Transverse colon (tissue), 4 donors: ENCODE data around the gene CNDP2. TPM values are rescaled to one million over a fixed set of nuclear protein-coding genes. Genes with fewer than 3 reads are reported as not detected.
A peak's percentile ranks its signal among the peaks of the same experiment; 100 is the strongest.

ENCODE experiments used
- DNase-seq: peaks from one replicate; pipeline ENCODE4 v3.0.0-alpha.2; 2019
- H3K27ac ChIP-seq, 4 donors: fragments of 200-600 bp; sonication (generic); 2 replicates each; pipeline ENCODE4 v1.5.1; 2016 to 2018; ENCODE audit warnings: inconsistent platforms in 4 of 4
- H3K27me3 ChIP-seq: fragments of 200-600 bp; sonication (generic); 2 replicates; pipeline ENCODE4 v1.5.1; 2017; ENCODE audit warnings: inconsistent platforms
- H3K36me3 ChIP-seq, 4 donors: fragments of 200-600 bp; sonication (generic); 2 replicates each; pipeline ENCODE4 v1.5.1; 2017 to 2019; ENCODE audit warnings: inconsistent platforms in 4 of 4
- H3K4me1 ChIP-seq, 4 donors: fragments of 200-600 bp; sonication (generic); 2 replicates each; pipeline ENCODE4 v1.5.1; 2017 to 2020; ENCODE audit warnings: inconsistent platforms in 4 of 4
- H3K4me3 ChIP-seq, 4 donors: fragments of 200-600 bp; sonication (generic); 1 replicate in 1 of 4; 2 replicates in 3 of 4; pipeline versions ENCODE4 v1.5.1 to v1.6.1; 2017 to 2019; ENCODE audit warnings: inconsistent platforms in 4 of 4
- H3K9me3 ChIP-seq, 2 donors: fragments of 200-600 bp; sonication (generic); 2 replicates each; pipeline ENCODE4 v1.5.1; 2017 to 2019; ENCODE audit warnings: inconsistent platforms in 2 of 2
- EP300 ChIP-seq: sonication (generic); formaldehyde crosslinking; IDR thresholded peaks from one replicate; pipeline ENCODE4 v1.6.1; 2017; ENCODE audit warnings: antibody characterized with exemption, low read depth
- POLR2A ChIP-seq: fragments of 450-650 bp; IDR thresholded peaks from one replicate; pipeline ENCODE4 v1.6.1; 2016; ENCODE audit warnings: antibody characterized with exemption, mild to moderate bottlenecking, moderate library complexity
- POLR2AphosphoS5 ChIP-seq, 3 donors: sonication (generic); formaldehyde crosslinking; IDR thresholded peaks; one replicate each; pipeline ENCODE4 v1.6.1; 2016; ENCODE audit warnings: antibody characterized with exemption in 3 of 3
- WGBS, 2 donors: methylation state at CpG; one replicate each; pipeline ENCODE4 v1.1.5; 2018; ENCODE audit warnings: low coverage in 1 of 2; 5-methylcytosine and 5-hydroxymethylcytosine counted together
- in situ Hi-C, 4 donors: fragments of 200-750 bp; cut with MboI; loops; one replicate each; pipeline versions ENCODE4 v1.15.0 to v1.15.1; 2017; ENCODE audit warnings: low sequenced_read_pairs in 3 of 4, low pct_ligation_motif_present in 1 of 4, low pct_unique_long_range_greater_than_20kb in 1 of 4
- intact Hi-C: fragments of 100-400 bp; cut with DNase I; formaldehyde crosslinking; loops from one replicate; pipeline ENCODE4 v1.15.1; 2023; ENCODE audit warnings: low total_unique reads
- total RNA-seq, 4 donors: library from RNA; depleted of rRNA; stranded (reverse); fragments of >200 nt; gene quantifications; one replicate each; pipeline ENCODE4 v1.1.0, GENCODE V29; 2016
- TF ChIP-seq, protein P1 (sequence below), 5 experiments: fragments of 200-600 bp in 3 of 5; fragments of 450-650 bp in 2 of 5; sonication (generic) in 3 of 5; IDR thresholded peaks; 1 replicate in 2 of 5; 2 replicates in 3 of 5; pipeline ENCODE4 v1.5.1; 2016 to 2017; ENCODE audit warnings: antibody characterized with exemption in 5 of 5, inconsistent platforms in 3 of 5, mild to moderate bottlenecking in 2 of 5, moderate library complexity in 1 of 5

Gene CNDP2
- total RNA-seq, 4 donors from 2014 or later: 143 to 284 (median 155) TPM

DNA sequence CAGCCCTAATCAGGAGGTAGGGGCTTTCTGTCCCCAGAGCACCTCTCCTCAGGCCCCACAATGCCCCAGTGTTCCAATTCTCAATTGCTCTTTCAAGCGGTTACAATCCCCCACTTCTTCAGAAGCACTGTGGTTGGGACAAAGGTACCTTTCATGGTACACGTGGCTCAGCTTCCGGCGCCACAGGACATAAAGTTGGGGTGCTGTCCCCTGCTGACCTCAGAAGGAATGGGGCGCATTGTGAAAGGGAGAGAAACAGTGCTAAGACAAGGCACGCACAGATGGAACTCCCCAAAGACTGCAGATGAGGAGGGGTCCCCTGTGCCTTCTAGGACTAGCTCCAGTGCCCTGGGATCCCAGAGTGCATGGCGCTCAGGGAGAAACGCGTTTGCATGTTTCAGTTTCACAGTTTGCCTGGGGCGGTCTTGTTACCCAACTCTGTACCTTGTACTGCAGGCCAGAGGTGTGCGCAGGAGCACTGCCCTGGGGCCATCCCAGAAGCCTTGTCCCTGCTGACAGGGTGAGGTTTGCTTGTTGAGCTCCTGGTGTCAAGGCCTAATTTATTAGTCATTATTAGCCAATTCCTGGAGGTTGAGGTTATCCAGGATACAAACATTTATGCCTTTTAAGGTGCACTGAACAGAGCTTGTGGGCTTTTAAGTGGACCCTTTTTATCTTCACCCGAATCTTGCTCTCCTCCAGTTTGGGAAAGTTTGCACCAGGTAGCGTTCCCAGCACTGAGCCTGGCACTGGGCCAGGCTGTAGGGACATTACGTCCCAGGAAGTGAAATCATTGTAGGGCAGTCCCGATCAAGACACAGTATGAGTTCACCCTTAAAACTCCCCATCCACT is 45.8 kb downstream of the CNDP2 start:
- H3K4me3 ChIP-seq: no peak overlapping the region
- in situ Hi-C loops: no loop called here
- peak; percentile 48 for DNase-seq
- H3K36me3 ChIP-seq: no peaks in the 10 kb centered on the region
- no peaks in the 10 kb centered on the region for H3K9me3 ChIP-seq
- intact Hi-C loops: no loop called here
- TF ChIP-seq, protein P1, sequence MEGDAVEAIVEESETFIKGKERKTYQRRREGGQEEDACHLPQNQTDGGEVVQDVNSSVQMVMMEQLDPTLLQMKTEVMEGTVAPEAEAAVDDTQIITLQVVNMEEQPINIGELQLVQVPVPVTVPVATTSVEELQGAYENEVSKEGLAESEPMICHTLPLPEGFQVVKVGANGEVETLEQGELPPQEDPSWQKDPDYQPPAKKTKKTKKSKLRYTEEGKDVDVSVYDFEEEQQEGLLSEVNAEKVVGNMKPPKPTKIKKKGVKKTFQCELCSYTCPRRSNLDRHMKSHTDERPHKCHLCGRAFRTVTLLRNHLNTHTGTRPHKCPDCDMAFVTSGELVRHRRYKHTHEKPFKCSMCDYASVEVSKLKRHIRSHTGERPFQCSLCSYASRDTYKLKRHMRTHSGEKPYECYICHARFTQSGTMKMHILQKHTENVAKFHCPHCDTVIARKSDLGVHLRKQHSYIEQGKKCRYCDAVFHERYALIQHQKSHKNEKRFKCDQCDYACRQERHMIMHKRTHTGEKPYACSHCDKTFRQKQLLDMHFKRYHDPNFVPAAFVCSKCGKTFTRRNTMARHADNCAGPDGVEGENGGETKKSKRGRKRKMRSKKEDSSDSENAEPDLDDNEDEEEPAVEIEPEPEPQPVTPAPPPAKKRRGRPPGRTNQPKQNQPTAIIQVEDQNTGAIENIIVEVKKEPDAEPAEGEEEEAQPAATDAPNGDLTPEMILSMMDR (IDR thresholded peaks at IDR 0.05): no peak
- no peak for TF ChIP-seq POLR2A
- TF ChIP-seq EP300: no peak
- no peak for TF ChIP-seq POLR2AphosphoS5 (IDR thresholded peaks at IDR 0.05)
- peak overlapping the region in 1 of 4 donors; percentile 5 for H3K27ac ChIP-seq
- H3K27me3 ChIP-seq: no peaks in the 10 kb centered on the region
- H3K4me1 ChIP-seq: peaks cover 0 to 5% (median 2%) of the 10 kb centered on the region in 4 donors
- WGBS, 2 donors: 66% methylated on average over 15 of the region's 15 CpGs; no CpG with 5 or more reads in 1 of the 2 donors

DNA sequence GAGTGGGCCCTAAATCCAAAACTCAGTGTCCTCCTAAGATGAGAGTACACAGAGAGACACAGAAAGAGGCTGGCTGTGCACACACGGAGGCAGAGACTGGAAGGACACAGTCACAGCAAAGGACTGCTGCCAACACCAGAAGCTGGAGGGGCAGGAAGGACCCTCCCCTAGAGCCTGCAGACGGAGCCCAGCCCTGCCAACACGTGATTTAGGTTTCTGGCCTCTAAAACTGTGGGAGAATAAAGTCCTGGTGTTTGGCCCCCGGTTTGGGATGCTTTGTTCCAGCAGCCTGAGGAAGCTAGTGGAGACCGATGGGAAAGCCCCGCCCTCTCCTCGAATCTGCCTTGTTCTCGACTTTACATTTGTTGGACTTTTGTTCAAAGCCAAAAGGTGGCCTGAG is 48.7 kb downstream of the CNDP2 start:
- no peak for DNase-seq

DNA sequence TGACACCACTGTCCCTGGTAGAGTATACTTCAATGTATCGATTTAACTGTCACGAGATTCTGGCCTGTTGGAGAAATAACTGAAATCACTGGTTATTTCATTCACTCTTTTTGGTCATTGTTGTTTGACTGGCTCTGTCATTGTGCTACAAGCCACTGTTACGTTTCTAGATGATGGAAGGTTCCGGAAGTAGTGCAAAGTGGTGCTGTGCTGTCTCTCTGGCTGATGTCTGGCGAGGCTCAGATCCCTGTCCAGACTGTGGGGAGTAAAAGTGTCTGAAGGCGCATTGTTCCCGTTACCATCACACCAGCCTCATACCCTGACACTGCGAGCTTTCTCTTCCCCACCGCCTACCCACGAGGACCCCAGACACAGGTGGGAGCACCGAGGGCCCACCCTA is 49.8 kb downstream of the CNDP2 start:
- peaks cover 0 to 10% (median 5%) of the 10 kb centered on the region in 4 donors for H3K4me1 ChIP-seq
- H3K9me3 ChIP-seq: peaks cover 0 to 11% of the 10 kb centered on the region in 2 donors
- WGBS, 2 donors: 91 to 93% methylated on average over 3 to 11 of the region's 11 CpGs
- H3K4me3 ChIP-seq: no peak overlapping the region
- H3K36me3 ChIP-seq: no peaks in the 10 kb centered on the region
- no peak for DNase-seq
- no peak for TF ChIP-seq POLR2AphosphoS5 (IDR thresholded peaks at IDR 0.05)
- TF ChIP-seq, protein P1 (IDR thresholded peaks at IDR 0.05): no peak
- no peak for TF ChIP-seq POLR2A
- TF ChIP-seq EP300: no peak
- H3K27me3 ChIP-seq: no peaks in the 10 kb centered on the region
- intact Hi-C loops (no loop called here), in situ Hi-C loops (no loop called here)
- H3K27ac ChIP-seq: peak overlapping the region in 2 of 4 donors; percentile 21

More for the DNA sequence above, 48.7 kb downstream of the CNDP2 start:
- in situ Hi-C loops: no loop called here
- H3K27me3 ChIP-seq: no peaks in the 10 kb centered on the region
- 35 to 70% methylated on average over 4 to 8 of the region's 8 CpGs for WGBS, 2 donors
- H3K4me1 ChIP-seq: peaks cover 0 to 10% (median 5%) of the 10 kb centered on the region in 4 donors
- H3K36me3 ChIP-seq: no peaks in the 10 kb centered on the region
- peaks cover 0 to 8% of the 10 kb centered on the region in 2 donors for H3K9me3 ChIP-seq
- intact Hi-C loops: no loop called here
- H3K27ac ChIP-seq: no peak overlapping the region
- no peak overlapping the region for H3K4me3 ChIP-seq
- TF ChIP-seq, protein P1 (IDR thresholded peaks at IDR 0.05): no peak
- TF ChIP-seq POLR2AphosphoS5 (IDR thresholded peaks at IDR 0.05) (no peak), POLR2A (no peak), EP300 (no peak)

DNA sequence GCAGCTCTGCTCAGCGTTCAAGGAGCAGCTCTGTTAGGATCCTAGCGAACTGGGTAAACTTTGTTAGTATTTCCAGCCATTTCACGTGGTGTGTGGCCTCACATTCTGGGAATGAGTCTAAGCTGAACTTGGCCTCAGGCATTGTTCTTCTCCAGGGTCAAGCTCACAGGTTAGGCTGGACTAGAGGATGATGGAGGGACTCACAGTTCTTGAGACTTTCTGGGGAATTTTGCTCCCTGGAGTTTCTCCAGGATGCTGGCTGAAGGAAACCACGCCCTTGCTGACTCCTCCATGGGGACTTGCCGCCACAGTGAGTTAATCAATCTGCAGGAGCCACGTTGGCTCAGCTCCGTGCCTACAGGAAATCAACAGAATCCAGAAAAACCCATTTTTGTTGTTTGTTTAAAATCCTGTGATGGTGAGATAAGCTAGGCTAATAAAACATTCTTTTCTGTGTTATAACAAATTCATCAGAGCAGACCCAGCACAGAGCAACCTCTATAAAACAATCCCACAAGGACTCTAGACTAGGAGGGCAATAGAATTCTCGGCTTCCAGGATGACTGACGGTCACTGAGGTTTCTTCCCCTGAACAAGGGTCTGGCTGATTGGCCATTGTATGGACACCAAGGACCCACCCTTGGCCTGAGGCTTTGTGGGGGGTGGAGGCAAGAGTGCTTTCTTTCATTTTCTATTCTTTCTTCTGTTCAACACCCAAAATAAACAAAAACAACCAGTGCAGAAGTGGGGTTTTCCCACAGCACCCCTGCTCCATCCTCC is 50.8 kb downstream of the CNDP2 start:
- Histone ChIP-seq H3K9me3 (peaks cover 0 to 11% of the 10 kb centered on the region in 2 donors), H3K4me3 (no peak overlapping the region), H3K36me3 (no peaks in the 10 kb centered on the region), H3K27ac (peak overlapping the region in 3 of 4 donors; percentile 6 to 21 (median 21)), H3K4me1 (peaks cover 0 to 12% (median 5%) of the 10 kb centered on the region in 4 donors), H3K27me3 (no peaks in the 10 kb centered on the region)
- DNase-seq: no peak
- 26% methylated on average over 9 of the region's 9 CpGs; no CpG with 5 or more reads in 1 of the 2 donors for WGBS, 2 donors
- in situ Hi-C loops: no loop called here
- intact Hi-C loops: no loop called here
- TF ChIP-seq EP300 (no peak), POLR2A (no peak), POLR2AphosphoS5 (IDR thresholded peaks at IDR 0.05) (no peak)
- TF ChIP-seq, protein P1 (IDR thresholded peaks at IDR 0.05): no peak
